Neural progenitor cell (in vitro differentiated cells): ENCODE data around the gene ZDHHC7. TPM values are rescaled to one million over a fixed set of nuclear protein-coding genes. Genes with fewer than 3 reads are reported as not detected.

ENCODE experiments used
- DNase-seq: peaks from one replicate; pipeline ENCODE4 v3.0.0-alpha.2; 2016; ENCODE audit warnings: low spot score
- H2AFZ ChIP-seq: fragments of 200-600 bp; sonication (generic); replicated peaks from 2 replicates; pipeline ENCODE4 v1.6.1; 2016; ENCODE audit warnings: antibody characterized with exemption
- H3F3A ChIP-seq: fragments of 200-600 bp; sonication (generic); 2 replicates; pipeline ENCODE4 v1.6.1; 2016; ENCODE audit warnings: antibody characterized with exemption, low read depth
- H3K27ac ChIP-seq: fragments of 200-600 bp; sonication (generic); 2 replicates; pipeline ENCODE4 v1.5.1; 2016; ENCODE audit warnings: mild to moderate bottlenecking
- H3K27me3 ChIP-seq: fragments of 200-600 bp; sonication (generic); 2 replicates; pipeline ENCODE4 v1.6.1; 2016; ENCODE audit warnings: mild to moderate bottlenecking, moderate library complexity
- H3K36me3 ChIP-seq: fragments of 200-600 bp; sonication (generic); 2 replicates; pipeline ENCODE4 v1.5.1; 2016
- H3K4me1 ChIP-seq: fragments of 200-600 bp; sonication (generic); 2 replicates; pipeline ENCODE4 v1.6.1; 2016; ENCODE audit warnings: mixed run types
- H3K4me2 ChIP-seq: fragments of 200-600 bp; sonication (generic); 2 replicates; pipeline ENCODE4 v1.6.1; 2016
- H3K4me3 ChIP-seq: fragments of 200-600 bp; sonication (generic); 2 replicates; pipeline ENCODE4 v1.5.1; 2016
- H3K79me2 ChIP-seq: fragments of 200-600 bp; sonication (generic); 2 replicates; pipeline ENCODE4 v1.6.1; 2016; ENCODE audit warnings: low read depth
- H3K9ac ChIP-seq: fragments of 200-600 bp; sonication (generic); 2 replicates; pipeline ENCODE4 v1.6.1; 2016
- H3K9me3 ChIP-seq: fragments of 200-600 bp; sonication (generic); 2 replicates; pipeline ENCODE4 v1.5.1; 2016; ENCODE audit warnings: low read depth
- H4K20me1 ChIP-seq: fragments of 200-600 bp; sonication (generic); 2 replicates; pipeline ENCODE4 v1.6.1; 2016; ENCODE audit warnings: low read depth
- H3K27ac Mint-ChIP-seq: 3 replicates; pipeline ENCODE4 v1.8.0; 2021; ENCODE audit warnings: mixed read lengths
- H3K27me3 Mint-ChIP-seq: 2 replicates; pipeline ENCODE4 v1.8.0; 2022; ENCODE audit warnings: low read depth, mild to moderate bottlenecking, inconsistent platforms, moderate library complexity, mixed read lengths; ENCODE audit not compliant: insufficient read depth
- H3K36me3 Mint-ChIP-seq: 3 replicates; pipeline ENCODE4 v1.8.0; 2021; ENCODE audit warnings: mixed read lengths
- H3K4me1 Mint-ChIP-seq: 3 replicates; pipeline ENCODE4 v1.8.0; 2021; ENCODE audit warnings: mixed read lengths
- H3K4me3 Mint-ChIP-seq: 3 replicates; pipeline ENCODE4 v1.8.0; 2021; ENCODE audit warnings: mild to moderate bottlenecking, moderate library complexity, mixed read lengths
- H3K9me3 Mint-ChIP-seq: 3 replicates; pipeline ENCODE4 v1.8.0; 2020; ENCODE audit warnings: mixed read lengths
- EZH2 ChIP-seq: fragments of 200-600 bp; sonication (generic); IDR thresholded peaks from 2 replicates; pipeline ENCODE4 v1.6.1; 2017; ENCODE audit warnings: antibody characterized with exemption, mild to moderate bottlenecking, moderate library complexity
- EZH2phosphoT487 ChIP-seq: fragments of 200-600 bp; sonication (generic); IDR thresholded peaks from 2 replicates; pipeline ENCODE4 v1.6.1; 2017; ENCODE audit warnings: antibody characterized with exemption
- total RNA-seq: library from RNA; depleted of rRNA; stranded (reverse); fragments of >200 nt; gene quantifications from 2 replicates; pipeline ENCODE4 v1.2.3, GENCODE V29; 2015; ENCODE audit warnings: low replicate concordance
- TF ChIP-seq, protein P1 (sequence below): fragments of 200-600 bp; sonication (generic); IDR thresholded peaks from 2 replicates; pipeline ENCODE4 v1.5.1; 2017; ENCODE audit warnings: antibody characterized with exemption, mild to moderate bottlenecking

The ZDHHC7 gene
- total RNA-seq, 1 donor from 2014 or later = 57.0 TPM

DNA sequence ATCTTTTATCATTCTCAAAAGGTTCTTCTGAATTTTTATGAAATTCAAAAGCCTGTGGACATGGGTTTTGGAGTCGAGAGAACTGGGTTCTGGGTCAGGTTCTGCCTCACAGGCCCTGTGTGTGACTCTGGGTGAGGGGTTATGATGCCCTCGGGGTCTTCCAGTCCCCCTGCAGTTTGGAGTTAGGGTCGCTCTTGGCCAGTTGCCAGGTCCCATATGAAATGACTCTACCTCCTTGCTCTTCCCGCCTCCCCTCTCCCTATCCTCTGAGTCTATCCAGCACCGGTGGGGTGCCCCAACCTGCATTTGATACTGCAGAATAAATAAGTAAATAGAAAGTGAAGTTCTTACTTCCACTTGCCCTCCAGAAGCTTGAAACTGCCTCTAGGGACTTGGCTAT lies 54.1 kb downstream of the ZDHHC7 start:
- Mint-ChIP-seq H3K4me1 (peaks cover 21% of the 10 kb centered on the region), H3K36me3 (no peaks in the 10 kb centered on the region), H3K27me3 (peaks cover 3% of the 10 kb centered on the region), H3K9me3 (no peaks in the 10 kb centered on the region), H3K27ac (no peak overlapping the region), H3K4me3 (no peak overlapping the region)
- Histone ChIP-seq H3K36me3 (no peaks in the 10 kb centered on the region), H3K27me3 (no peaks in the 10 kb centered on the region), H3K27ac (no peak overlapping the region), H3K4me3 (no peak overlapping the region), H3K9ac (no peak overlapping the region), H3K4me1 (peaks cover 10% of the 10 kb centered on the region), H3K79me2 (no peaks in the 10 kb centered on the region), H3K4me2 (no peak overlapping the region), H3F3A (peaks cover 9% of the 10 kb centered on the region), H4K20me1 (no peaks in the 10 kb centered on the region), H3K9me3 (no peaks in the 10 kb centered on the region), H2AFZ (no peak overlapping the region)
- TF ChIP-seq, protein P1, sequence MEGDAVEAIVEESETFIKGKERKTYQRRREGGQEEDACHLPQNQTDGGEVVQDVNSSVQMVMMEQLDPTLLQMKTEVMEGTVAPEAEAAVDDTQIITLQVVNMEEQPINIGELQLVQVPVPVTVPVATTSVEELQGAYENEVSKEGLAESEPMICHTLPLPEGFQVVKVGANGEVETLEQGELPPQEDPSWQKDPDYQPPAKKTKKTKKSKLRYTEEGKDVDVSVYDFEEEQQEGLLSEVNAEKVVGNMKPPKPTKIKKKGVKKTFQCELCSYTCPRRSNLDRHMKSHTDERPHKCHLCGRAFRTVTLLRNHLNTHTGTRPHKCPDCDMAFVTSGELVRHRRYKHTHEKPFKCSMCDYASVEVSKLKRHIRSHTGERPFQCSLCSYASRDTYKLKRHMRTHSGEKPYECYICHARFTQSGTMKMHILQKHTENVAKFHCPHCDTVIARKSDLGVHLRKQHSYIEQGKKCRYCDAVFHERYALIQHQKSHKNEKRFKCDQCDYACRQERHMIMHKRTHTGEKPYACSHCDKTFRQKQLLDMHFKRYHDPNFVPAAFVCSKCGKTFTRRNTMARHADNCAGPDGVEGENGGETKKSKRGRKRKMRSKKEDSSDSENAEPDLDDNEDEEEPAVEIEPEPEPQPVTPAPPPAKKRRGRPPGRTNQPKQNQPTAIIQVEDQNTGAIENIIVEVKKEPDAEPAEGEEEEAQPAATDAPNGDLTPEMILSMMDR = no peak
- TF ChIP-seq EZH2phosphoT487 (no peak), EZH2 (no peak)
- DNase-seq = no peak

DNA sequence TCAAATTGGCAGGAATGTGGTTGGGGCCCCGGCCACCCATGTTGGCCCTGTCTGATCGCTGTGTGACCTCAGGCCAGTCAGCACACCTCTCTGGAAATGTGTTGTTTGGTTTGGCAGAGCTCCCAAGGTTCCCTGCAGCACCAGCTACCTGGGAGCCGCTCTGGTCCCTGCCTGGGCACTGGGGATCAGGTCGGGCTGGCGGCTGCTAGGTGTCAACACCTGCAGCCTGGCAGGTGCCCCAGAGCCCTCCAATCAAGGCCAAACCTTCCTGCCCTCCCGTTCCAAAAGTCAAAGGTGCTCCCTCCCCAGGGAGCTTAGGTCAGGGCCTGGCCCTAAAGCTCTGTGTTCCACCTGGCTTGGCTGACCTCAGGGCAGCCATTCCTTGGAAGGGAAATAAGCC lies 55.9 kb downstream of the ZDHHC7 start:
- H3K4me1 Mint-ChIP-seq = peaks cover 17% of the 10 kb centered on the region
- Histone ChIP-seq H4K20me1 (no peaks in the 10 kb centered on the region), H3K79me2 (no peaks in the 10 kb centered on the region), H3K4me1 (peaks cover 10% of the 10 kb centered on the region), H3K9me3 (no peaks in the 10 kb centered on the region), H3K36me3 (no peaks in the 10 kb centered on the region), H2AFZ (no peak overlapping the region), H3K27ac (no peak overlapping the region), H3K4me3 (no peak overlapping the region), H3K27me3 (no peaks in the 10 kb centered on the region), H3K9ac (no peak overlapping the region), H3F3A (peaks cover 9% of the 10 kb centered on the region), H3K4me2 (no peak overlapping the region)
- DNase-seq = no peak
- no peak for TF ChIP-seq EZH2
- TF ChIP-seq, protein P1 = no peak
- TF ChIP-seq EZH2phosphoT487 = no peak
- H3K9me3 Mint-ChIP-seq = no peaks in the 10 kb centered on the region
- no peak overlapping the region for H3K4me3 Mint-ChIP-seq
- no peak overlapping the region for H3K27ac Mint-ChIP-seq
- H3K27me3 Mint-ChIP-seq = peaks cover 8% of the 10 kb centered on the region
- H3K36me3 Mint-ChIP-seq = no peaks in the 10 kb centered on the region

DNA sequence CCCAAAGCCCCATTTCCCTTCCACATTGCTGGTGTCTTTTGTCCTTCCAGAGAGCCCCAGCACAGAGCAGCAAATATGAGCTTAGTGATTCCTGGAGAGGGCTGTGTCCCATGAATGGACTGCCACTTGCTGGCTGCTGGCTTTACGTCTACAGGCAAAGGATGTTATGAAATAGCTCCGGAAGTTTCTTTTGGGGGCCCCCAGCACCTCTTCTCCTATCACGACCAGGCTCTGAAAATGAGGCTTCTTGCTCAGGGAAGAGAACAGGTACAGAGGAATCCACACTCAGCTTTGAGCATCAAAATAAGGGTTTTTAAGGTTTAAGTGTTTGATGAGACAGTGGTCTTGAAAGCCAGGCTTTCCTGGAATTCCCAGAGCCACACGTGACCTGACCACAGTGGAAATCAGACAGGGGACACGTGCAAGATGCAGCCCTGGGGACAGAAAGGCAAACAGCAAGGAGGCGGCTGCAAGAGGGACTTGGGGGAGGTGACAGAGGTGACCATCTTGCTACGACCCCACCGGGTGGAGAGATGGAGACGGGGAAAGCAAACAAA lies 58.1 kb downstream of the ZDHHC7 start:
- H3K27ac ChIP-seq = no peak overlapping the region
- TF ChIP-seq, protein P1 = no peak
- TF ChIP-seq EZH2phosphoT487 (no peak), EZH2 (no peak)
- H3K4me3 Mint-ChIP-seq = no peak overlapping the region
- no peaks in the 10 kb centered on the region for H3K36me3 ChIP-seq
- H3K27me3 Mint-ChIP-seq = peaks cover 8% of the 10 kb centered on the region
- H3F3A ChIP-seq = peaks cover 9% of the 10 kb centered on the region
- H3K27me3 ChIP-seq = no peaks in the 10 kb centered on the region
- no peaks in the 10 kb centered on the region for H4K20me1 ChIP-seq
- peaks cover 10% of the 10 kb centered on the region for H3K4me1 ChIP-seq
- peak; percentile 20 for DNase-seq
- no peaks in the 10 kb centered on the region for H3K9me3 ChIP-seq
- no peak overlapping the region for H3K4me3 ChIP-seq
- H2AFZ ChIP-seq = no peak overlapping the region
- no peaks in the 10 kb centered on the region for H3K9me3 Mint-ChIP-seq
- peak overlapping the region; percentile 90 for H3K27ac Mint-ChIP-seq
- no peak overlapping the region for H3K9ac ChIP-seq
- H3K79me2 ChIP-seq = no peaks in the 10 kb centered on the region
- peaks cover 17% of the 10 kb centered on the region for H3K4me1 Mint-ChIP-seq
- no peaks in the 10 kb centered on the region for H3K36me3 Mint-ChIP-seq
- H3K4me2 ChIP-seq = no peak overlapping the region
